Skin epidermis (tissue), 12 donors: ENCODE data around the gene EN2.

Experiments used
- H3K27ac ChIP-seq, 21 experiments: fragments of 200-600 bp; sonication (generic) in 11 of 21; one replicate each; pipeline ENCODE4 v1.5.0; 2020; ENCODE audit warnings: mild to moderate bottlenecking in 3 of 21, inconsistent platforms in 2 of 21, moderate library complexity in 2 of 21
- H3K4me3 ChIP-seq, 7 experiments: fragments of 200-600 bp; sonication (generic) in 2 of 7; one replicate each; pipeline ENCODE4 v1.5.0; 2020; ENCODE audit warnings: inconsistent platforms in 2 of 7, mild to moderate bottlenecking in 2 of 7, moderate library complexity in 1 of 7

EN2 gene

DNA sequence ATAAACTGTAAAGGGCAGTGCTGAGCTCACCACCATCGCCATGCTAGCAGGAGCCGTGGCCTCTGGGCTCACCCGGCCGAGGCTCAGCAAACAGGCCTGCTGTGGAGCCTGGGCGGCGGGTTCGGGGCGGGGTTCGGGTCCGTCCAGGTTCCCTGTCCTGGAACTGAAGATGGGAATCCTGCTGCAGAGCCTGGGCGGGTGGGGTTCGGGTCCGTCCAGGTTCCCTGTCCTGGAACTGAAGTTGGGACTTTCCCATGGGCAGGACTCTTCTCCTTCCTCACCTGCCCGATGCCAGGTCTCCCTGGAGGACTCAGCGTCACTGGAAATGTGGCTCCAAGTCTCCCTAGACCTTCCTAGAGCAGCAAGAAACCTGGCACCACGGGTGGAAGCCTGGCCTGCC is 36.6 kb downstream of the EN2 start:
- Histone ChIP-seq H3K27ac (no peak overlapping the region), H3K4me3 (no peak overlapping the region)

DNA sequence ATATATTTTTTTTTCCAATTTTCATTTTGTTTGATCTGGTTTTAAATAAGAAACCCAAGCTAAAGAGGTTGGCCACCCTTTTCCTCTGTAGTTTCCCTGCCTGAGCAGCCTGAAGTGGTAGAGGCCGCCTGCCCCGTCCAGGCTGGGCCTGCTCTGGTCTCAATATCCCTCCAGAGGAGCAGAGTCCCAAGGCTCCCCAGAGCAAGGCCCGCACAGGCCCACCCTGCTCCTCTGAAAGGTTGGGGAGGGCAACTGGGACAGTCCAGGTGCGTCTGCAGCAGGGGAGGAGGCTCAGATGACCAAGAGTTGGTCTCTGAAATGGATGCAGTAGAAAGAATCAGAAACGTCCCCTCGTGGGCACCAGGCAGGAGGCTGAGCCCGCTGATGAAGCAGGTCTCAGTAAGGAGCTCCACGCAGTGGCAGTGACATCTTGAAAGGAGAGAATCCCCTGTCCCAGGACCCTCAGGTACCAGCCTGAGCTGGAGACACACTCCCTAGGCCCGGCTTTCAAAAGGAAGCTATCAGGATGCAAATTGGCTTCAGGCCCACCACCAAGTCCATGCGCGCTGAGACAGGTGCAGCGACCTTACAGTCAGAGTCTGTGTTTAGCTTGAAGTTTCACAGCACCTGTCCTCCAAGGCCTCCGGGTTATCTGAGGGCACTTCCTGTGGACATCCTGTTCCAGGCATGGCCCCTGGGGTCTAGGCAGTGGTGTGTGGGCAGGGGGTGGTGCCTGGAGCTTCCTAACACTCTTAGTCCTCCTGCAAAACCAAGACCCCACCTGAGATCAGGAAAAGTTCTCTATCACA is 37.7 kb downstream of the EN2 start:
- no peak overlapping the region for H3K27ac ChIP-seq

DNA sequence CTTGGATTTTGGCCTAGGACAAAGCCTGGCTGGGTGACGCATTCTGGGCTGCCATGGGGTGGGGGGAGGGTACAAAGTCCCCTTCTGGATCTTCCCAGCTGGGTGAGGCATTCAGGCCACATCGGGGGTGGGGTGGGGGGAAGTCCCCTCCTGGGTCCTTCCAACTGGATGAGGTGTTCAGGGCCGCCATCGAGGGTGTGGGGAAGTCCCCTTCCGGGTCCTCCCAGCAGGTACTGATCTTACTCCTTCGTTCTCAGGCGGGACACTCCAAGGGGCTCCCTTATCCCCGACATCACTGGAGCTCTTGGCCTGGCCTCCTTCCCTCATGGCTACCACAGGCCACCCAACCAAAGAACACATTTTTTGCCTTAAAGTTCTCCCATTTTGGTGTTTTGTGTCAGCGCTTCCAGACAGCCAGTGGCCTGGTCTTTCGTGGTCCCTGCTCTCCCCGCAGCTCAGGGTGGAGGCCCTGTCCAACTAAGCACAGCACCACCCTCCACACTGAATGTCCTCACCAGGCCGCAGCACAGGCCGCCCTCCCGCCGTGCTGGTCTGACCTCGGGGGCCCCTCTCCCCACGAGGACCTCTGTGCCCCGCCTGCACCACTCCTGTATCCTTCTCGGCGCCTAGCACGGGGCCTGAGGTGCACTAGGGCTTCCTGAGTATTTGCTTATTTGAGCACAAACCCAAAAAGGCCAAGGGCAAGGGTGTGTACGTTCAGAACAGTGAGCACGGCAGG is 38.5 kb downstream of the EN2 start:
- H3K27ac ChIP-seq: no peak overlapping the region

More for the DNA sequence above, 37.7 kb downstream of the EN2 start:
- no peak overlapping the region for H3K4me3 ChIP-seq

GRCh38 chr7:155497149-155497901 is 39.4 kb downstream of the EN2 start:
- no peak overlapping the region for H3K4me3 ChIP-seq
- H3K27ac ChIP-seq: no peak overlapping the region

More for the DNA sequence above, 38.5 kb downstream of the EN2 start:
- H3K4me3 ChIP-seq: no peak overlapping the region

GRCh38 chr7:155505422-155505793 is 47.5 kb downstream of the EN2 start:
- Histone ChIP-seq H3K4me3 (no peak overlapping the region), H3K27ac (no peak overlapping the region)

DNA sequence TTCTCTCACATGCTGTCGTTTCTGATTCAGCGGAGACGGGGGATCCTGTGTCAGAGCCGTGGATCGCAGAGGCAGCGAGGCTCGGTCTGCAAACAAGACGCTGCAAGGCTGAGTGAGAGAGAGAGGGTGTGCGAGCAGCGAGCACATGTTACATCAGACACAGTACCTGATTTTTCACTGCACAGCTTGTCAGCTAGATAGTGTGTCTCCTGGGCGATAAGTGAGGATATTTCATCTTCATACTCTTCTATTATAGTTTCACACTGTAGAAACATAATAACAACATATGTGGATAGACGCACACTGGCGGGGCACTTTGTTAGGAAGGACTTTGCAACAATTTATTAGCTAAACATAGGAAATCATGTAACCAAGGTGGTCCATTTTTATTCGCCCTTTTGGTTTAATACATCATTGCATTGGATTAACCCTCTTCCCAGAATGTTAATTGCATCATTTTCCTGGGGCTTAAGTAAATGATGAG is 49.0 kb downstream of the EN2 start:
- H3K4me3 ChIP-seq: no peak overlapping the region
- H3K27ac ChIP-seq: no peak overlapping the region

- H3K4me3 ChIP-seq: no peak overlapping the region
Observed at GRCh38 chr7:155507576-155507975, 49.6 kb downstream of the EN2 start.

DNA sequence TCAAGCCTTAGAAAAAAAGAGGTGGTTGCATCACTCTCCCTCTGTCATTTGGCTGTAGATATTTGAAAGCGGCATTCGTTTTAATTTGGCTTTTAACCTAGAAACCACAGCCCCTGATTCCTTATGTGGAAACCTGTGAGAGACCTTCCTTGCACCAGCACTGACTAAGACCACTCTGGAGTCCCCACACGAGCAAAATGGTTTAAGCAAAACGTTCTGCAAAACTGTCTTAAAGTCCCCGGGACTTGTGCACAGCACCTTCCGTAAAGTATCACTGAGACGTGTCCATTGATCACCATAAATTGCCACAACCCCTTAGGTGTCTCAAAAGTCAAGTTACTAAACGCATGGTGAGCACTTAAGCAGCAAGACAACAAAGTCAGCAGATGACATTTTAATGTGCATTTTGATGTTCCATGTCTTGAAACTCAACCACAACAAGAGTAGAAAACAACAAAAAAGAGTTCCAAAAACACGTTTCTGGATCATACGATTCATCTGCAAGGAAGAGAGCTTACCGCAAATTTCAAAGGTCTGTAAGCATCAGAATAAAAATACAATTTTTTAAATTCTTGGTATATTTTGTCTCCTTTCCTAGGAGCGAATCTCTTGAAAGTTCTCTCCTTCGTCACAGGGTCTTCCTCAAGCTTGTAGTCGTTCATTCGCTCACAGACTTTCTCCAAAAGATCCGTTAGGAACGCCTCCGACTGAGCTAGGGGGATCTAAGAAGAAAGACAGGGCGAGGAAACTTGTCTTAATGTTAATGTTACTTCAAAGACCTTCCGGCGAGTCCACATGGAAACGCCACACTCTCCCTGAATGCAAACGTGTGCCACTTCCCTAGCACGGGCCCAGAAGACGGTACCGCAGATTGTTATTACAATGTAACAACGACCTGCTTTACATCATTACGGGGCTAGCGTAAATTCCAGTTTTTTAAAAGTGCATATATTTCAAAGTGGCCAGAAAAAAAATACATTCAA is 50.7 kb downstream of the EN2 start:
- Histone ChIP-seq H3K27ac (no peak overlapping the region), H3K4me3 (no peak overlapping the region)

More at GRCh38 chr7:155507576-155507975, 49.6 kb downstream of the EN2 start:
- H3K27ac ChIP-seq: no peak overlapping the region

GRCh38 chr7:155509359-155509724 is 51.4 kb downstream of the EN2 start:
- Histone ChIP-seq H3K27ac (no peak overlapping the region), H3K4me3 (no peak overlapping the region)

- H3K27ac ChIP-seq: no peak overlapping the region
- no peak overlapping the region for H3K4me3 ChIP-seq
Observed at GRCh38 chr7:155509725-155510551, 52.0 kb downstream of the EN2 start.

DNA sequence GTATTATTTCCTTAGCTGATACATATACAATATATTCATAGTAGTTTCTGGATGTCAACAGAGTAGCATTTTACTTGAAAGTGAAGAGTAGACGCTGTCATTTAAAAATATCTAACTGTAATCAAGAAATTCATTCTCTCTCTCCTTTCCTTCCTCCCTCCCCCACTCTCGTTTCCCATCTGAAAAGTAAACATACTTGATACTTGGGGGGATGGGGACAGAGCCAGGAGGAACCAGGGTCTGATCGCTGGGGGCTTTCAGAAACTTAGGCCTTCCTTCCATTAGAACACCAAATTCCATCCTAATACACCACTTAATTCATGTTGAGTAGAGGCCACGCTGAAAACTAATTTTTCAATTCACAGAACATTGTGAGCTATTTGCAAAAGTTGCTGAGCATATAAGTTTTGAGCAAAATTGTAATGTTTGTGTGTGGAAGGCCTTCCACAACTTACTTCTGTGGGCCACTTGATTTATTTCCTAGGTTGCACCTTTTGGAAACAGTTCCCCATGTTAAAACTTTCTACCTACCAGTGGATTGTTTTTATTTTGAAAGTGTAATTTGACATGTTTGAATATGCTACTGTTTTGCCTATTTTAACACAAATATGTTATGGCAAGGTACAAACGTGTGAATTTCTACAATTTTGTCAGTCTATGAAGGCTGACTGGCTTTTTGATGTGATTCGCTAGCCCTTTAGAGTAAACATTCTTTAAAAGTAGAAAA is 53.2 kb downstream of the EN2 start:
- no peak overlapping the region for H3K4me3 ChIP-seq
- H3K27ac ChIP-seq: no peak overlapping the region

GRCh38 chr7:155511702-155511996 is 53.7 kb downstream of the EN2 start:
- Histone ChIP-seq H3K4me3 (no peak overlapping the region), H3K27ac (no peak overlapping the region)

- Histone ChIP-seq H3K4me3 (no peak overlapping the region), H3K27ac (no peak overlapping the region)
Observed at GRCh38 chr7:155512246-155512887, 54.4 kb downstream of the EN2 start.

DNA sequence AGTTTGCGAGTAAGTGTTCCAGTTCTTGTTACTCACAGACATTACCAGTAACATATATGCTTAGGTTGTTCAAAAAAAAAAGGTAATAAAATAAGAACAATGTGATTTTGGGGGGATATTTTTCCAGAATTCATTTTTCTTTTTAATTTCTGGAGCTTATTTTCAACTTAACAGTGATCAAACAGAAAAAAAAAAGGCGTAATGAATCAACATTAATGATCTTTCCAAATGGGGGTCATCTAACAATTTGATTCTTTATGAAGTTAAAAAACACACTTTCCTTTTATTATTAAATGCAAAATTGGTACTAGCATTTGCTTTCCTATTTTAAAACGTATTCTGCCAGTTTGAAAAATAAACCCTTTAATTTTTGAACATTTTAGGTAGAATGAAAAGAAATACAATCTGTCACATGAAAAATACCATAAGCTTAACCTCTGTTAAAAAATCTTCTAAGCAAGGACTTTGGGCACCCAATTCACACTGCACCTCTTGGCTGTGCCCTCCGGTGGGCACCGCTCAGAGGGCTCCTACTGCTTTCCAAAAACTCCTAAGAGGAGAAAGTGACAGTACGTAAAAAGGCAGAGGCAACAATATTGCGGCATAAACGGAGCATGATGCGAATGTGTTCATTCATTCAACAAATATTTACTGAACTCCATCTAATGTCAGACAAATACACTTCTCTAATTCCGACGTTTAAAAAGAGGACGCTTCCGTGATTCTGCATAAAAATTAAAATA is 55.8 kb downstream of the EN2 start:
- Histone ChIP-seq H3K4me3 (no peak overlapping the region), H3K27ac (no peak overlapping the region)

GRCh38 chr7:155514296-155514695 is 56.4 kb downstream of the EN2 start:
- H3K27ac ChIP-seq: no peak overlapping the region
- no peak overlapping the region for H3K4me3 ChIP-seq
